Activated T-cell treated with anti-CD3 and anti-CD28 coated beads, Interleukin-2, amount 50 U/mL, for 48 hours (primary cell): ENCODE measurements around the gene P2RX6.
"Not testable (repeated sequence)": the region's sequence is repeated elsewhere in the genome, so short reads cannot be mapped to it uniquely, and the experiment has no call there.

Source experiments
- DNase-seq, 2 experiments: peaks; one replicate each; pipeline ENCODE4 v3.0.0-alpha.2; 2020

The P2RX6 gene

GRCh38 chr22:21033895-21034294, 18.9 kb downstream of the P2RX6 start:
- no peak for DNase-seq

- DNase-seq: no peak
These were observed 20.0 kb downstream of the P2RX6 start for GRCh38 chr22:21034989-21035388.

- no peak for DNase-seq
These were observed 23.4 kb downstream of the P2RX6 start for GRCh38 chr22:21038405-21038804.

- not testable (repeated sequence) for DNase-seq
These were observed 24.2 kb downstream of the P2RX6 start for GRCh38 chr22:21039158-21039557.

- DNase-seq: no peak
These were observed 27.0 kb downstream of the P2RX6 start for GRCh38 chr22:21041937-21042336.

GRCh38 chr22:21042978-21043859, 28.3 kb downstream of the P2RX6 start:
- DNase-seq: no peak

GRCh38 chr22:21043860-21044535, 29.0 kb downstream of the P2RX6 start:
- DNase-seq: no peak

- DNase-seq: peak in 1 of 2 experiments; percentile 29
These were observed 30.1 kb downstream of the P2RX6 start for GRCh38 chr22:21044931-21045584.

GRCh38 chr22:21045585-21046294, 30.8 kb downstream of the P2RX6 start, which contains the start of gene LRRC74B:
Gene LRRC74B (plus strand): TSS chr22:21045946. CDS start chr22:21045987, 41 bp downstream.
- DNase-seq: peak; percentile 80 to 86

GRCh38 chr22:21047035-21047661, 32.2 kb downstream of the P2RX6 start:
- no peak for DNase-seq

GRCh38 chr22:21047730-21048129, 32.8 kb downstream of the P2RX6 start:
- no peak for DNase-seq

GRCh38 chr22:21048448-21048847, 33.5 kb downstream of the P2RX6 start:
- DNase-seq: not testable (repeated sequence)

- DNase-seq: not testable (repeated sequence)
These were observed 34.0 kb downstream of the P2RX6 start for GRCh38 chr22:21048965-21049364.

GRCh38 chr22:21051145-21051830, 36.3 kb downstream of the P2RX6 start:
- no peak for DNase-seq

- no peak for DNase-seq
These were observed 37.0 kb downstream of the P2RX6 start for GRCh38 chr22:21051831-21052400.

- no peak for DNase-seq
These were observed 37.9 kb downstream of the P2RX6 start for GRCh38 chr22:21052715-21053459.

GRCh38 chr22:21054046-21054713, 39.2 kb downstream of the P2RX6 start:
- no peak for DNase-seq

GRCh38 chr22:21054714-21055563, 40.0 kb downstream of the P2RX6 start:
- no peak for DNase-seq

- no peak for DNase-seq
These were observed 40.5 kb downstream of the P2RX6 start for GRCh38 chr22:21055564-21055834.
